MM.1S (cell line): ENCODE results near the gene SCYGR4.

Experiments used
- DNase-seq: peaks from one replicate; pipeline ENCODE4 v3.0.0-alpha.2; 2015
- H2AFZ ChIP-seq: fragments of 300-600 bp; sonication (generic); 2 replicates; pipeline ENCODE4 v1.6.0; 2016; ENCODE audit warnings: antibody characterized with exemption, low read length
- H3F3A ChIP-seq: fragments of 300-600 bp; sonication (generic); 2 replicates; pipeline ENCODE4 v1.6.1; 2016; ENCODE audit warnings: mild to moderate bottlenecking, antibody characterized with exemption, low read length, moderate library complexity, mixed read lengths; ENCODE audit not compliant: insufficient read depth
- H3K27ac ChIP-seq: fragments of 300-600 bp; sonication (generic); 2 replicates; pipeline ENCODE4 v1.5.1; 2016; ENCODE audit warnings: mild to moderate bottlenecking, low read length
- H3K27me3 ChIP-seq: fragments of 300-600 bp; sonication (generic); replicated peaks from 2 replicates; pipeline ENCODE4 v1.6.0; 2016; ENCODE audit warnings: low read length; ENCODE audit not compliant: insufficient read depth
- H3K36me3 ChIP-seq: fragments of 300-600 bp; sonication (generic); replicated peaks from 2 replicates; pipeline ENCODE4 v1.6.1; 2016; ENCODE audit warnings: mild to moderate bottlenecking, low read length, mixed read lengths; ENCODE audit not compliant: insufficient read depth
- H3K4me1 ChIP-seq: fragments of 300-600 bp; sonication (generic); 2 replicates; pipeline ENCODE4 v1.6.1; 2016; ENCODE audit warnings: low read length, mixed read lengths
- H3K4me2 ChIP-seq: fragments of 300-600 bp; sonication (generic); 2 replicates; pipeline ENCODE4 v1.6.0; 2016; ENCODE audit warnings: low read depth, low read length
- H3K4me3 ChIP-seq: fragments of 300-600 bp; sonication (generic); 2 replicates; pipeline ENCODE4 v1.5.1; 2016; ENCODE audit warnings: low read length, mixed read lengths
- H3K79me2 ChIP-seq: fragments of 300-600 bp; sonication (generic); 2 replicates; pipeline ENCODE4 v1.6.1; 2016; ENCODE audit warnings: mixed run types, low read length, mixed read lengths
- H3K9ac ChIP-seq: fragments of 300-600 bp; sonication (generic); 2 replicates; pipeline ENCODE4 v1.6.1; 2016; ENCODE audit warnings: low read length, mixed read lengths
- H3K9me2 ChIP-seq: fragments of 300-600 bp; sonication (generic); replicated peaks from 2 replicates; pipeline ENCODE4 v1.6.1; 2016; ENCODE audit warnings: mild to moderate bottlenecking, low read length, mixed read lengths; ENCODE audit not compliant: insufficient read depth
- H3K9me3 ChIP-seq: fragments of 300-600 bp; sonication (generic); replicated peaks from 2 replicates; pipeline ENCODE4 v1.6.1; 2016; ENCODE audit warnings: mild to moderate bottlenecking, low read length, mixed read lengths; ENCODE audit not compliant: insufficient read depth
- H4K20me1 ChIP-seq: fragments of 300-600 bp; sonication (generic); 2 replicates; pipeline ENCODE4 v1.6.1; 2016; ENCODE audit warnings: mild to moderate bottlenecking, low read length, moderate library complexity, mixed read lengths; ENCODE audit not compliant: insufficient read depth
- EZH2 ChIP-seq: fragments of 300-600 bp; sonication (generic); optimal IDR thresholded peaks from 2 replicates; pipeline ENCODE3; 2017; ENCODE audit warnings: low read depth, mild to moderate bottlenecking, antibody characterized with exemption, low read length, mixed read lengths
- EZH2phosphoT487 ChIP-seq: fragments of 300-600 bp; sonication (generic); IDR thresholded peaks from 2 replicates; pipeline ENCODE4 v1.6.1; 2018; ENCODE audit warnings: antibody characterized with exemption, low read length
- TF ChIP-seq, protein P1 (sequence below): fragments of 300-600 bp; sonication (generic); IDR thresholded peaks from 2 replicates; pipeline ENCODE4 v1.5.1; 2016; ENCODE audit warnings: antibody characterized with exemption, low read length, mixed read lengths

The SCYGR4 gene

DNA sequence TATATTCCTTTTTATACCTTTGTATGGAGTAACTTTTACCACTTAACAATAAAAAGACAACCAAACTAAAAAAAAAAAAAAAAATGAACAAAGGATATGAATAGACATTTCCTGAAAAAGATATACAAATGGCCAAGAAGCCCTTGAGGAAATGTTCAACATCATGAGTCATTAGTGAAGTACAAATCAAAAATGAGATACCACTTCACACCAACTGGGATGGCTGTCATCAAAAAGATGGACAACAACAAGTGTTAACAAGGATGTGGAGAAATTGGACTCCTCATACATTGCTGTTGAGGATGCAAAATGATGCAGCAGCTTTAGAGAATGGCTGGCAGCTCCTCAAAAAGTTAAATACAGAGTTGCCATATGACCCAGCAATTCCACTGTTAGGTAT, 41.2 kb upstream of the SCYGR4 start:
- Histone ChIP-seq H3F3A (no peaks in the 10 kb centered on the region), H3K79me2 (no peaks in the 10 kb centered on the region), H2AFZ (no peak overlapping the region), H3K27ac (no peak overlapping the region), H3K4me2 (no peak overlapping the region), H3K4me1 (no peaks in the 10 kb centered on the region), H3K4me3 (no peak overlapping the region), H3K9ac (no peak overlapping the region), H3K27me3 (no peaks in the 10 kb centered on the region), H3K36me3 (no peaks in the 10 kb centered on the region), H3K9me3 (no peaks in the 10 kb centered on the region), H3K9me2 (no peaks in the 10 kb centered on the region), H4K20me1 (no peaks in the 10 kb centered on the region)
- TF ChIP-seq, protein P1, sequence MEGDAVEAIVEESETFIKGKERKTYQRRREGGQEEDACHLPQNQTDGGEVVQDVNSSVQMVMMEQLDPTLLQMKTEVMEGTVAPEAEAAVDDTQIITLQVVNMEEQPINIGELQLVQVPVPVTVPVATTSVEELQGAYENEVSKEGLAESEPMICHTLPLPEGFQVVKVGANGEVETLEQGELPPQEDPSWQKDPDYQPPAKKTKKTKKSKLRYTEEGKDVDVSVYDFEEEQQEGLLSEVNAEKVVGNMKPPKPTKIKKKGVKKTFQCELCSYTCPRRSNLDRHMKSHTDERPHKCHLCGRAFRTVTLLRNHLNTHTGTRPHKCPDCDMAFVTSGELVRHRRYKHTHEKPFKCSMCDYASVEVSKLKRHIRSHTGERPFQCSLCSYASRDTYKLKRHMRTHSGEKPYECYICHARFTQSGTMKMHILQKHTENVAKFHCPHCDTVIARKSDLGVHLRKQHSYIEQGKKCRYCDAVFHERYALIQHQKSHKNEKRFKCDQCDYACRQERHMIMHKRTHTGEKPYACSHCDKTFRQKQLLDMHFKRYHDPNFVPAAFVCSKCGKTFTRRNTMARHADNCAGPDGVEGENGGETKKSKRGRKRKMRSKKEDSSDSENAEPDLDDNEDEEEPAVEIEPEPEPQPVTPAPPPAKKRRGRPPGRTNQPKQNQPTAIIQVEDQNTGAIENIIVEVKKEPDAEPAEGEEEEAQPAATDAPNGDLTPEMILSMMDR = no peak
- TF ChIP-seq EZH2 (no peak), EZH2phosphoT487 (no peak)
- no peak for DNase-seq

DNA sequence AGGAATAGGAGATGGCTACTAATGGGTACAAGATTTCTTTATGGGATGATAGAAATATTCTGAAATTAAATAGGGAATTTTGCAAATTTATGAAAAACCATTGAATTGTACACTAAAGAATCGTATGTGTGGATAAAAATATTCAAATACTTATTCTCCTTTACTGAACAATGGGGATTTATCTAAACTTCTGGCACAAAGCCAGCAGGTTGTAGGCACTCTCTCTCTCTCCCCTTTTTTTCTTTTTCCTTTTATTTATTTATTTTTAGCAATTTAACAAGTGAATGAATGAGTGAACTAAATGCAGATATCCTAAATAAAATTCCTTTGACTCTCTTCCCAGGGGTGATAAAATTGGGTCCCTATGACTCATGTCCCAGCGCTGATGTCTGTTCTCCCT, 40.5 kb upstream of the SCYGR4 start:
- Histone ChIP-seq H2AFZ (no peak overlapping the region), H3K4me3 (no peak overlapping the region), H3K36me3 (no peaks in the 10 kb centered on the region), H4K20me1 (no peaks in the 10 kb centered on the region), H3K9me3 (no peaks in the 10 kb centered on the region), H3K27ac (no peak overlapping the region), H3K4me1 (no peaks in the 10 kb centered on the region), H3K27me3 (no peaks in the 10 kb centered on the region), H3K79me2 (no peaks in the 10 kb centered on the region), H3K4me2 (no peak overlapping the region), H3F3A (no peaks in the 10 kb centered on the region), H3K9ac (no peak overlapping the region), H3K9me2 (no peaks in the 10 kb centered on the region)
- TF ChIP-seq EZH2 = no peak
- TF ChIP-seq EZH2phosphoT487 = no peak
- TF ChIP-seq, protein P1 = no peak
- no peak for DNase-seq

DNA sequence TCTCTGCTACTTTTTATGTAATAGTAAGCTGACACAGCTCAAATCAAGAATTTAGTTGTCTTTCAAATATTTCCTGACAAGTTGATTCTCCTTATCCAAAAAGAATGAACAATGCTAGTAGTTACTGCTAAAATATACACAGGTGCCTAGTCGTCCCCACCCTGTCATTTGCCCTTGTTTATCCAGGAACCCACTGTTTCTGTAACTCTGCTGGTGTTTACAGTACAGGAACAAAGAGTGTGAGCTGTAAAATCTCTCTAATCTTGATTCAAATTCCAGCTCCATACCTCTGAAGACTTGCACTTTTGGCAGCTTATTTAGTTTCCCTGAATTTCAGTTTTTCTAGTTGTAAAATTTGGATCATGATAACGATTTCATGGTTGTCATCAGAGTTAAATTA, 39.7 kb upstream of the SCYGR4 start:
- DNase-seq = no peak
- H3K9me3 ChIP-seq = no peaks in the 10 kb centered on the region
- no peaks in the 10 kb centered on the region for H4K20me1 ChIP-seq
- H3K4me2 ChIP-seq = no peak overlapping the region
- H3K4me3 ChIP-seq = no peak overlapping the region
- H3K4me1 ChIP-seq = no peaks in the 10 kb centered on the region
- H3K27me3 ChIP-seq = no peaks in the 10 kb centered on the region
- H3K9ac ChIP-seq = no peak overlapping the region
- no peak overlapping the region for H2AFZ ChIP-seq
- TF ChIP-seq, protein P1 = no peak
- TF ChIP-seq EZH2 (no peak), EZH2phosphoT487 (no peak)
- H3K27ac ChIP-seq = no peak overlapping the region
- no peaks in the 10 kb centered on the region for H3K9me2 ChIP-seq
- H3K79me2 ChIP-seq = no peaks in the 10 kb centered on the region
- no peaks in the 10 kb centered on the region for H3K36me3 ChIP-seq
- H3F3A ChIP-seq = no peaks in the 10 kb centered on the region
